ENCODE measurements around the gene HDGFL2. TPM values are rescaled to one million over a fixed set of nuclear protein-coding genes. Genes with fewer than 3 reads are reported as not detected.

The HDGFL2 gene
- total RNA-seq (2014; rRNA removed; shearing (Covaris generic)) = 56.1 and 67.0 TPM in 2 replicates

DNA sequence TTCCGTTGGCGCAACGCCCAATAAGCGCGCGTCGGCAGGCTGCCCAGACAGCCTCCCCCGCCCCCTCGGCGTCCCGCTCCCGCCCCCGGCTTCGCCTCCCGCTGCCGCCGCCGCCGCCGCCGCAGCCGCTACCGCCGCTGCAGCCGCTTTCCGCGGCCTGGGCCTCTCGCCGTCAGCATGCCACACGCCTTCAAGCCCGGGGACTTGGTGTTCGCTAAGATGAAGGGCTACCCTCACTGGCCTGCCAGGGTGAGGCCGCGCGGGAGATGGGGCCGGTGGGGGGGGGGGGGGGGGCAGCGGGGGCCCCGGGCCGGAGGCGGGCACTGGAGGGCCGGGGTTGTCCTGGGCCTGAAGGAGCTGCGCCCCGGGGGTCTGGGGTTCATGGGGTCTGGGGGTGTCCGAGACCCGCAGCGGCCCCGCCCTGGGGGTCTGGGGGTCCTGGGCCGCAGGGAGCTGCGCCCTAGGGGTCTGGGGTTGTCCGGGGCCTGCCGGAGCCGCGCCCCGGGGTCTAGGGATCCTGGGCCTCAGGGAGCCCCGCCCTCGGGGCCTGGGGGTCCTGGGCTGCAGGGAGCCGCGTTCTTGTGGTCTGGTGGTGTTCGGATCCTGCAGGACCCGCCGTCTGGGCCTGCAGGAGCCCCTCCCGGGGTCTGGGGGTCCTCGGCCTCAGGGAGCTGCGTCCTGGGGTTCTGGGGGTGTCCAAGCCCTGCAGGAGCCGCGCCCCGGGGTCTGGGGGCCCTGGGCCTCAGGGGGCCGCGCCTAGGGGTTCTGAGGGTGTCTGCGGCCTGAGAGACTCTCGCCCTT lies at the start of gene HDGFL2:
Gene HDGFL2, plus strand, starts transcription at position 124 of the 801 bp plus-strand sequence. Its CDS starts 54 bp downstream, at position 178.
- no peak for DNase-seq (ENCODE audit: low spot score)

DNA sequence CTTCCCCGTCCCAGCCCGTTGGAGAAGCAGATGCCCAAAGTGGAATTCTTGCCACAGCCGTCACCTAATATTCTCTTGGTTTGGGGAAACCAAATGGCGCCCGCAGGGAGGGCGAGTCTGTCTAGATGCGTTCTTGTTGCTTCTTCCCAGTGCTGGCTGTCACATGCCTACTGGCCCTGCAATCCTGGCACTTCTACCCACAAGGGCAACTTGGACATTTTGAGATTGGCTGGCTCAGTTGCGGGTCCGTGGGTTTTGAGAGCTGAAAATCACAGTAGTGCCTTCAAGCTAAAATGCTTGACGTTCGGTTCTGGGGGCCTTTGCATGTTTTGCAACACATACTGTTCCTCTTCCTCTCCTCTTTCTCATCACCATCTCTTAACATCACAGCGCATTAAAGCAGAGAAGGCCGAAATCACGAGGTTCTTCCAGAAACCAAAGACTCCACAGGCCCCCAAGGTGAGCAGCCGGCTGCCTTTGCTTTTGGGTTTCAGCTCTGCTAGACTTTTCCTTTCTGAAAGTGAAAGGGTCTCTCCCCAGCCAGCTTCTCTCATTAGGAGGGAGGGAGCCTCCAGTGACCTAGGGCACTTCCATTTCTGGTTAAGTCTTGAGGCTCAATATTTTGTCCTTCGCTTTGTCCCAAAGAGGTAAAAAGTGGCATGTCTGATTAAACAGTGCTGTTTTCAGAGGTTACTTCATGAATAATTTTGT lies 48.5 kb upstream of the HDGFL2 start:
- DNase-seq (ENCODE audit: low spot score) = no peak

DNA sequence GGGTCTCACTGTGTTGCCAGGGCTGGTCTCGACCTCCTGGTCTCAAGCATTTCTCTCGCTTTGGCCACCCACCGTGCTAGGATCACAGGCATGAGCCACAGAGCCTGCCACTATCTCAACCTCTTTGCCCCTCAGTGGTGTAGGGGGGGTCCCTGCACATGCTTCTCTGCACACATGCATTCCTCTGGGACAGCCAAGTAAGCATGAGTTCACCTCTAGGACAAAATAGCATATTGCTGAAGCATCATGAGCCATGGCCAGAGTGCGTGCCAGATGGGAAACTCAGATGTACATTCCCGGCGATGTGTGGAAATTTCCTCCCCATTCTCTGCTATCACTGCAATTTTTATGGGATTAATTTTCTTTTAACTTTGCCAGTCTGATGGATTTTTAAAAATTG lies 46.6 kb upstream of the HDGFL2 start:
- no peak for DNase-seq (ENCODE audit: low spot score)

DNA sequence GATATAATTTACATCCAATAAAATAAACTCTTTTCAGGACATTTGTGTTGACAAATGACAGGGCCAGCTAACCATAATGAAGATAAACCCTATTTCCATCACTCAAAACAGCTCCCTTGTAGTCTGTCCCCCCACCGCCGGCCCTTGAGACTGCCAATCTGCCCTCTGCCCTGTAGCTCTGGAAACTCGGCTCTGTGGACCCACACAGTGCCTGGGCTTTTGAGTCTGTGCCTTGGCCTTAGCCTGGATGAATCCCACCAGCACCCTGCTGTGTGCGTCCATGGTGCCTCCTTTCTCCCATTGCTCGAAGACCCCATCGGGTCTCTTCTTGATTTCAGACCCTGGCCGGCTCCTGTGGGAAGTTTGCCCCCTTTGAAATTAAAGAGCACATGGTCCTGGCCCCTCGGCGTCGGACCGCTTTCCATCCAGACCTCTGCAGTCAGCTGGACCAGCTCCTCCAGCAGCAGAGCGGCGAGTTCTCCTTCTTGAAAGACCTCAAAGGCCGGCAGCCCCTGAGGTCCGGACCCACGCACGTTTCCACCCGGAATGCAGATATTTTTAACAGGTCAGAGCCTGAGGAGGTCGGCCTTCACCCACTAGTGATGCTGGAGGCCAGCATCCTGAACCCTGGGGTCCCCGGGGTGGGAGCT lies 43.6 kb upstream of the HDGFL2 start:
- DNase-seq (ENCODE audit: low spot score) = no peak

DNA sequence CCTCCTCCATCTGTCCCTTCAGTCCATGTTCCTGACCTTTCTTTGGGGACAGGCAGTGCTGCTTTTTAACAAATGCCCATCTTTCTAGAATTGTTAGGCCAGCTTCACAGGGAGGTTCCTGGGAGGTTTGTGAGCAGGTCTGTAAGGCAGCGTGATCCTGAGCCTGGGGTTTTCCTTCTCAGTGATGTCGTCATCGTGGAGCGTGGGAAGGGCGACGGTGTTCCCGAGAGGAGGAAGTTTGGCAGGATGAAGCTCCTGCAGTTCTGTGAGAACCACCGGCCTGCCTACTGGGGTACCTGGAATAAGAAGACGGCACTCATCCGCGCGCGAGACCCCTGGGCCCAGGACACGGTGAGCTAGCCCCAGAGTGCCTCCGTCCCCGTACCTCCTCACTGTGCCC lies 42.8 kb upstream of the HDGFL2 start:
- DNase-seq (ENCODE audit: low spot score) = no peak

DNA sequence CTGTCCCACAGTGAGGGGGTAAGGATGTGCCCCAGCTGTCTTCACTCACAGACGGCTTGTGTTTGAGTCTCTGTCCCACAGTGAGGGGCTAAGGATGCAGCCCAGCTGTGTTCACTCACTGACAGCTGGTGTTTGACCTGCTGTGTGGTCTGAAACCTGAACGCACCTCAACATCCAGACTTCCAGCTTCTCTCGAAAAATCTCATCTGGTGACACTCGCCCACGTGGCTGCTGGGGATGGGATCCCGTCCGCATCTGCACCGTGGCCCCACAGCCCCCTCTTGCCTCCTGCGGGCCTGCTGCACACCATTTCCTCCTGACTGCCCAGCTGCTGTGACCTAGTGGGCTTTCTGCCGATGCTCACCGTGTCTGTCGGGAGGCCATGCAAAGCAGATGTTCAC lies 42.3 kb upstream of the HDGFL2 start:
- DNase-seq (ENCODE audit: low spot score) = no peak

DNA sequence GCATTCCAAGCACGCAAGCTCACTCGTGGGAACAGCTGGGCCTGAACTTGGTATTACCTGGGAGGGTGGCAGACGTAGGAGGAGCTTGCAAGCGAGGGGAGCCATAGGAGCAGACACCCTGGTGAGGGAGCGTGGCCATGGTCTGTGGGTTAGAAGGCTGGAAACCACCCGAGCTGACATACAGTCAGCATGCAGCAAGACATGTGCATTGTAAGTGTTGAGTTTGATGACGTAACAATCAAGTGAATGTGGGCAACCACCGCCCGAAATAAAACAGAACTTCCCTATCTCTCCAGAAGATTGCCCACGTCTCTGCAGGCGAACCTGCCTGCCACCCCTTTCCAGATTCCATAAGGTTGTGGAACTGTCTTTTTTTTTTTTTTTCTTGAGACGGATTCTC lies 41.3 kb upstream of the HDGFL2 start:
- no peak for DNase-seq (ENCODE audit: low spot score)

DNA sequence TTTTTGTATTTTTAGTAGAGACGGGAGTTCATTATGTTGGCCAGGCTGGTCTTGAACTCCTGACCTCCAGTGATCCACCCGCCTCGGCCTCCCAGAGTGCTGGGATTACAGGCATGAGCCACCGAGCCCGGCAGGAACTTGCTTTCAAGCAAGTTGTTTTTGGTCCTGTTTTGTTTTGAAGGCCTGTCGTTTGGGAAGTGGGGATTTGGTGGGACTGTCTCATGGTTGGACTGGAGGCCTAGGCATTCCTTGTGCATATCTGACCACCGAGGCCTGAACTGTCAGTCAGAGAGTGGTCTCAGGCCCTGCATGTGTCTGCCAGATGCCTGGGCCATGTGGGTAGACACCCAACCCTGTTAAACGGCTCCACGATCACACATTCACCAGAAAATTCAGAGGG lies 40.8 kb upstream of the HDGFL2 start:
- DNase-seq (ENCODE audit: low spot score) = no peak

DNA sequence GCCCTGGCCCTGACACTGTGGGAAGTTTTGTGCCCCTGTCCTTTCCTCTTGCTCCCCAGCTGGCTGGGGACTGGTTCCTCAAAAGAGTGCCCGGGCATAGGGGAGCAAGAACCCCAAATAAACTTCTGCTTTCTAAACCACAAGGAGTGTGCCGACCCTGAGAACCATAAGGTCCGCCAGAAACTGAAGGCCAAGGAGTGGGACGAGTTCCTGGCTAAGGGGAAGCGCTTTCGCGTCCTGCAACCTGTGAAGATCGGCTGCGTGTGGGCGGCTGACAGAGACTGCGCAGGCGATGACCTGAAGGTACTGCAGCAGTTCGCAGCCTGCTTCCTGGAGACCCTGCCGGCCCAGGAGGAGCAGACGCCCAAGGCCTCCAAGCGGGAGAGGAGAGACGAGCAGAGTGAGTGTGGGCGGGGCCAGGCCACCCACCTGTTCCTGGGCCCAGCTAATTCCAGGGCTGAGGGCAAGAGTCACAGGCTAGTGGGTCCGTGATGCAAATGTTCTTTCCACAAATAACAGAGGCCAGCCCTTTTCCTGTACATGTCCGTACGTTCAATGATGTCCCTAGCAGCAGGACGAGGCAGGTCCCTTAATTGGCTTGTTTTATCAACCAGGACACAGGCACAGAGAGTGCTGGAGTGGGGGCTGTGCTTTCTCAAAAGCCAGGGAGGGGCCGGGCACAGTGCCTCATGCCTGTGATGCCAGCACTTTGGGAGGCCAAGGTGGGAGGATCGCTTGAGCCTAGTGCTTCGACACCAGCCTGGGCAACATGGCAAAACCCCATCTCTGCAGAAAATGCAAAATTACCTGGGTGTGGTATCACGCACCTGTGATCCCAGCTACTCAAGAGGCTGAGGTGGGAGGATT lies 40.1 kb upstream of the HDGFL2 start:
- DNase-seq (ENCODE audit: low spot score) = no peak

DNA sequence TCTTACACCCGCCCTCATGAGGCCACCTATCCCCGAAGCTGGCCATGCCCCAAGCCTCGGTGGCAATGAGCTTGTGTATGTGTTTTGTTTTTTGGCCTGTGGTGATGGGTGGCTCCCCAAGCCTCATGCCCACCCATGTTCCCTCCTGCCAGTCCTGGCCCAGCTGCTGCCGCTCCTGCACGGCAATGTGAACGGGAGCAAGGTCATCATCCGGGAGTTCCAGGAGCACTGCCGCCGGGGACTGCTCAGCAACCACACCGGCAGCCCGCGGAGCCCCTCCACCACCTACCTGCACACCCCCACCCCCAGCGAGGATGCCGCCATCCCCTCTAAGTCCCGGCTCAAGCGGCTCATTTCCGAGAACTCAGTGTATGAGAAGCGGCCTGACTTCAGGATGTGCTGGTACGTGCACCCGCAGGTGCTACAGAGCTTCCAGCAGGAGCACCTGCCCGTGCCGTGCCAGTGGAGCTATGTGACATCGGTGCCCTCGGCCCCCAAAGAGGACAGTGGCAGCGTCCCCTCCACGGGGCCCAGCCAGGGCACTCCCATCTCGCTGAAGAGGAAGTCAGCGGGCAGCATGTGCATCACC lies 39.1 kb upstream of the HDGFL2 start:
- DNase-seq (ENCODE audit: low spot score) = no peak

DNA sequence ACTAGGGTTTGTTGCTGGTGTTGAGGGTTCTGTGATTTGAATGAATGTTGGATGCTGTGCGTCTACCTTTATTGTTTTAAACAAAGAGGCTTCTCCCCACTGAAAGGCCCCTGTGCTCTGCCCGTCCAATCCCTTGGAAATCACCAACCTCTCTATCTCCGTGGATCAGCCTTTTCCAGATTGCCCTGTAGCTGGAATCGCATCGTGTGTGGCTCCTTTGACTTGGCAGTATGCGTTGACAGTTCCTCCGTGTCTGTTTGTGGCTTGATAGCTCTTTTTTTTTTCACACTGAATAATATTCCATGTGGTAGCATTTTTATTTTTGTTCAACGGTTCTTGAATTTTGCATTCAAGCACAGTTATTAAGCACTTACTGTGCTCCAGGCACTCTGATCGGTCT lies 37.7 kb upstream of the HDGFL2 start:
- DNase-seq (ENCODE audit: low spot score) = no peak

DNA sequence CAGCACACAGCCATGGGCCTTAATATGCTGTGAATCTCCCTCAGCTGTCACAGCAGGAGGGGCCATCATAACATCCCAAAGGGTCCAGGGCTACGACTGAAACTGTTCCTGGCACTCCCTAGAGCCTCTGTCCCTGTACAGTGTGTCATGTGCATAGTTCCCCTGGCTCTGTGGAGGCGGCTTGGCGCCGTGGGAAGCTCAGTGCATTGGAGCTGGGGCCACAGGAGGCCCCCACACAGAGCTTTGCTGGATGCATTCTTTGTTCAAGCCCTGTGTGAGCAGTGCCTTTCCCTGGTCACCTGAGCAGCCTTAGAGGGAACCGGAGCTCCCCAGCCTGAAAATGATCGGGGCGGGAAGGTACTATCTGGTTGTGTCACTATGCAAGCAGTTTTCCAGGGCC lies 35.9 kb upstream of the HDGFL2 start:
- no peak for DNase-seq (ENCODE audit: low spot score)

DNA sequence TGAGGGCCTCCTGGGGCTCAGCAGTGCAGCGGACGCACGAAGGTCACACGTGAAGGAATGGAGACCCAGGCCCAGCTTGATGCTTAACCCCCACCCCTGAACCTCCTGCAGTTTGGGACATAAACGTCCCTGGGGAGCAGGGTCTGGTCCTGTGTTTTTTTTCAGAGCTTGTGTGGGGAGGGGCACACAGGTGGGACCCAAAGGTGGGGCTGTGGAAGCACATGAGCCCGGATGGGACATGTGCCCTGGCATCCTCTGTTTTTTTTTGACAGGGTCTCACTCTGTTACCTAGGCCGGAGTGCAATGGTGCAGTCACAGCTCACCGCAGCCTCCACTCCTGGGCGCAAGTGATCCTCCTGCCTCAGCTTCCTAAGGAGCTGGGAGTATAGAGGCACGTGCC lies 35.0 kb upstream of the HDGFL2 start:
- DNase-seq (ENCODE audit: low spot score) = no peak

DNA sequence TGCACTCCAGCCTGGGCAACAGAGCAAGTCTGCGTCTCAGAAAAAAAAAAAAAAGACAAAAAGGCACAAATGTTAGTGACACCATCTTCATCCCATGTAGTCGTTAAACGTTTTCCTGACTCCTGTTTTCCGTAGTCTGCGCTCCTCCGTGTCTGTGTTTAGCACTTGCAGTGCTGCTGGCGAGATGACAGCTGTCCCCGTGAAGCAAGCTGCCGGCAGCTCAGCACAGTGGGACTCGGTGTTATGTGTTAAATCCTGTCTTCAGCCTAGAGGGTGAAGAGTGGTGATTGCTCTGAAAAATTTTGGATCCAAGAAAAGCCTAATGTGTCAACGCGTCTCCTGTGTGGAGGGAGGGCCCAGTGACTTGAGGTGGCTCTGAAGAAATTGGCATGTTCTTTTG lies 32.9 kb upstream of the HDGFL2 start:
- no peak for DNase-seq (ENCODE audit: low spot score)

DNA sequence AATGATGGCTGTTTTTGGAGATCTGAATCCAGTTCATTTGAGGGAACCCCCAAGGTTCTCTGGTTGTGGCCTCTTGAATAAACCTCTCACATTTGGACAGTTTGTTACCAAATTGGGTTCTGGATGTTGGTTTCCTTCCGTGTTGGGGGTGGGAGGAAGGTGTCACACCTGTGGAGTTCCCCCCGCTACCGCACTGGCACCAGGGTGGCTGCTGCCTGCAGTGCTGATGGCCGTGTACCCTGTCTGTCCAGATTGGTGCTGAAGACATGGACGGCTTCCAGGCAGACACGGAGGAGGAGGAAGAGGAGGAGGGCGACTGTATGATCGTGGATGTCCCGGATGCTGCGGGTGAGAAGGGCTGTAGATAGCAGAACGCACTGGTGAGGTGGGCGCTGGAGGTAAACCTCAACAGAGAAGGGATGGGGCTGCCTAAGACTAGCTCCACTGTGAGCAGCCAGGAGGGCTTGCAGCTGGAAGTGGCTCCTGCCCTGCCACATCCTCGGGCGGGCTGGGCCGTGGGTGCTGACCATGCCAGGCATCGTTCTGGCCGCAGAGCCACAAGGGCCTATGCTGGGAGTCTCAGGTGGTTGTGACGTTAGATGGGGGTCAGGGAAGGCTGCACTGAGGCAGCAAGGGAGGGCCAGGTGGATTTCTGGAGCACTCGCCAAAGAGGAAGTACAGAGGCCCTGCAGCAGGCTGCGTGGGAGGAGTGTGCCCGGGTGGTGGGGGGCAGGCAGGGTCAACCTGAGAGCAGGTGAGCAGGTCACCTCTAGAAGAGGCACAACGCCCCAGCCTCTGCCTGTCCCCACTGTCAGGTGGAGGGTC lies 29.9 kb upstream of the HDGFL2 start:
- no peak for DNase-seq (ENCODE audit: low spot score)

DNA sequence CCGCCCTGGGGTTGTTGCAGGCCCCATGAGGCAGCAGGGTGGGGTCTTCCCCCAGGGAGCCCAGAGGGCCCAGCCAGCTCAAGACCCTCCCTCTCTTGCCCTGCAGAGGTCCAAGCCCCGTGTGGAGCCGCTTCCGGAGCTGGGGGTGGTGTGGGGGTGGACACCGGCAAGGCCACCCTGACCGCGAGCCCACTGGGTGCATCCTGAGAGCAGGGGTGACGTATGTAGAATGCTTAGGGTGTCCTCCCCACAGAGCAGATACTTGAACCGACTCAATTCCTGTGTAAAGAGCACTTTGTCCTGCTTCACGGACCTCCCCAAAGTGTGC lies 29.3 kb upstream of the HDGFL2 start:
- DNase-seq (ENCODE audit: low spot score) = no peak

DNA sequence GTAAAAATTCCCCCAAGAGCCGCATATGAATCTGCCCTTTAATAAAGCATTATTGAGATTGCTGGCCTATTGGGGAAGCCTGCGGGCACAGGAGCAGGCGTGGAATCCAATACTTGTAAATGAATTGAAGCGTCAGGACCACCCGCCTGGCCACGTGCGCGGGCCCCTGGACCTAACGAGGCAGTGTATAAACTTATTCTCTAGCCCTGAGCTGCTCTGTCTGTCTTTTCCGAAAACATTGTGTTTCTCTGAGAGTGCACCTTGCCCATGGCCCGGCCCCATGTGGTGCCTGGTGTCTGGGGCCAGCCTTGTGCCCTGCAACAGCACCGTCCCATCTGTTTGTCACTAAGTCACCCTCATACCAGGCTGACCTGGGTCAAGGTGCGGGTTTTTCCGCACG lies 28.9 kb upstream of the HDGFL2 start:
- no peak for DNase-seq (ENCODE audit: low spot score)

DNA sequence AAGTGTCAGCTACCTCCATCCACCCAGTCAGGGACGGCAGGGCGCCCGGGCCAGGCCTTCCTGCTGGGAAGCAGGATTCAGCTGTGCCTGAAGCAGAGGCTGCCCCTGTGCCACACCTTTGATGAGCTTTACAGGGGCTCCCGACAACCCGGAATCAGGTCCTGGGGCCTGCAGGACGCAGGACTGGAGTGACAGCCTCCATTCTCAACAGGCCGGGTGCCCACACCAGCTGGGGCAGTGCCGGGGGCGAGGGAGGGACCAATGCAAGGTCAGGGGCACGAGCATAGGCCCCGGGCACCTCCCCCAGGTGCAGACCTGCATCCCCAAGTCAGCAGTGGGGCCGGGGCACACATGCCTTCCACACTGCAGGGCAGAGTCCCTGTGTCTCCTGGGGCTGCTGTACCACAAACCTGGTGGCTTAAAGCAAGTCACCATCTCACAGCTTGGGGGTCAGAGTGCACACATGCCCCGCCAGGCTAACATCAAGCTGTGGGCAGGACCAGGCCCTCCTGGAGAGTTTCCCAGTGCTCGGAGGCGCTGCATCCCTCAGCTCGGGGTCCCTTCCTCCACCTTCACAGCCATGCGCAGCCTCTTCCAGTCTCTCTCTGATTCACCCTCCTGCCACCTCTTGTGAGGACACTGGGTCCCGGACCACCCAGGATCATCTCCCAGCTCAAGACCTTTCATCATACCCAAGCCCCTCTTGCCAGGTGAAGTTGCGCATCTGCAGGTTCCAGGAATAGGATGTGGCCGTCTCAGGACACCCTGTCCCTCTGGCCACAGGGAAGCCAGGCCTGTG lies 27.9 kb upstream of the HDGFL2 start:
- no peak for DNase-seq (ENCODE audit: low spot score)
